ENCODE data around the gene COQ8A.

COQ8A gene

DNA sequence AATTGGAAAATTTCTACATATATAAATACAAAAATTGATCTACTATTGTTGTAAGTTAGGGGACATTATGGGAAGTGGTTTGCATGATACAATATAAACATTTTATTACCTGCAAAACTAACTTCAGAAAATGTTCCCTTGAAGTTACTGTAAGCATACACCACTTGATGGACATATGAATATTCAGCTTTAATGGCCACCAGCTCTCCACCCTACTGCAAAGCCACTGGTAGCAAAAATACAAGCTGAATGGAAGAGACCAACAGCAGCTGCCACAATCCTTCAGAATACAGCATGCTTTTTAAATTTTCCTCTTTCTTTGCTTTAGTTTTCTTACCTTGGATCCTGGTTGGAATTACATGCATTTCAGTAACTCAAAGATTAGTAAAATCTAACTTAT, 69.8 kb downstream of the COQ8A start:
- no peak for DNase-seq (ENCODE audit: low read depth)

DNA sequence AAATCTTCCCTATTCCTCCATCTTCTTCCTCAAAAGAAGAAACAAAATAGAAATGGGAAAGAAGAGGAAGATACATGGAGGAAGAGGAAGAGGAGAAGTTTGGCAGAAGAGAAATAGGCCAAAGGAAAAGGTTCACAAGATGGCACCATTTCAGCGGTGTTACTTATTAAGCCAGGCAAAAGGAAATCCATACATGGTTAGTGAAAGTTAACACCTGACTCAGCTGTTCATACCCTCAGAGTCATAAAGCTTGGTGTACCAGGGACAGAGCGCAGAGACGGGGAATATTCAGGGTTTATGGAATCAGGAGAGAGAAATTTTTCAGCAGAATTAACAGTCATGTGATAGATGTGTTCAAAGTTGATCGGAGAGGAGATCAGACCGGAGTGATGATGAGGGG, 70.6 kb downstream of the COQ8A start:
- DNase-seq (ENCODE audit: low read depth): no peak

DNA sequence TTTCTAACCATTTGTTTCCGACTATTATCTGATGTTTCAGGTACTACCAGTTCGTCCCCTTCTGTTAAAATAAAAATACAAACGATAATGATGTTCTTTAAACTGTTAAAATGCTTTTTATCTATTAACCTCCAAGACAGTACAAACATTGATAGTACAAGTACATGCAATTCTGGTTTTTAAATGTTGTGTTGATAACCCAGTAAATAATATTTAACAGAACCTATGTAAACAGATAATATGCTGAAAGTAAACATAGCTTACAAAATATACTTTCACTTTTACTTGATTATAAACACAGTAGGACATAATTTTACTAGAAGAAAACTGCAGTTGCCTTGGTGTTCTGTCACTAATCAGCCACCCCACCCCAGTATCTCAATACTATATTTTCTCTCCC, 76.9 kb downstream of the COQ8A start:
- no peak for DNase-seq (ENCODE audit: low read depth)

DNA sequence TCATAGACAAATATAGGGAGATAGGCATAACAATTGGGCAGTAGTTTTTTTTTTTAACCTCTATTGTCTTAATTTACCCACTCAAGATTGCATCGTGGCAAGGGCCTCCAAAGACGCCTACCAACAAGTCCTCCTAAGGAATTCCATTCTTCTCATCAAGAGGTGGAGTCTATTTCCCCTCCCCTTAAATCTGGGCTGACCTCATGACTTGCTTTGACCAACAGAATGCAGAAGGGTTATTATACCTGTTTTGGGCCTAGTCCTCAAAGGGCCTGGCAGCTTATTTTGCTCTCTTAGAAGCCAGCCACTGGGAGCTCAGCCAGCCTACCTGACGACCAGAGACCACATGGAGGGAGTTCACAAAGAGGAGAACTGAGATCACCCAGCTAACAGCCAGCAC, 92.3 kb downstream of the COQ8A start:
- no peak for DNase-seq (ENCODE audit: low read depth)

DNA sequence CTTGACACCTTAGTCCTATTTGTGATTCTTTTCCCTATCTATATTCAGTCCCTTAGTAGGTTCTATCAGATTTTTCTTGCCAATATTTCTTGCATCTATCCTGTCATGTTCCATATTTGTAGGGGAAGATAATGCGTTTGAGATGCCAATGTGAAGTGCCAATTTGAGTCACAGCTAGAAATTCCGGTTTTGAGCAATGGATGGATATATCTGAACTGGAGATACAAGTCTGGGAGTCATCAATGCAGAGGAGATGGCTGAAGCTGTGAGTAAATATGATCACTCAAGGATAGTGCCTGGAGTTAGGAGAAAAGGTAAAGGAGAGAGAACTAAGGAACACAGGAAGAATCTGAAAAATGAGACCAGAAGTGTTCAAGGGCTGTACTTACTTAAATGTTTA, 93.8 kb downstream of the COQ8A start:
- DNase-seq (ENCODE audit: low read depth): no peak

DNA sequence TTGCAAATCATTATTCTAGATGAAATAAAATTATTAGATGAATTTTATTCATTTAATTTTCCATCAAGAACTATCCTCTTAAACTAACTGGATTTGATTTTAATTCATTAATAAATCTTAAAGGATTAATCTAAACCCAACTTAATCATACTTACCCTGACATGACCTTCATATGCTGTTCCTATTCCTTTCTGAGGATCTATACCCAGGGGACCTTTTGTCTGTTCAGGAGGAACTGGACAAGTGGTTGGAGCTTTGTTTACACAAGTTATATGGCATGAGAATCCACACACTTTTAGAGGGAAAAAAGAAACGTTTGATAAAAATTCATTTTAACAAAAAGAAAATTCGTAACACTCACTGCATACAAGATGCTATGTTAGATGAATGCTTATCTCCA, 95.2 kb downstream of the COQ8A start:
- no peak for DNase-seq (ENCODE audit: low read depth)

DNA sequence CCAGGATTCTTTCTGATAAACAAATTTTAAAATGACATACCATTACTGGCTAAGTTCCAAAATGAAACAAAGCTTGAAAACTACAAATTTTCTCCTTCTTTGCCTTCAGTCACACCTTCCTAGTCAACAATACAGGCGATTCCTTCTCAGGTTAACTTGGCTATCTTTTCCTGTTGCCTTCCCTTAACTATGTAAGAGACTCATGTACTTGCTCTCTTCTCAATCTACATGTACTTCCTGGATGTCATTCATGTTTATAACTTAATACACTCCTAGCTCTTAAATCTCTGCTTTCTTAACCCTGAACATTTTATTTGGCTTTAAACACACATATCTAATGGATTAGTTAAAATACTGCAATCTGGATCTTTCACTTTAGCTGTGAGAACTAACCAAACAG, 97.0 kb downstream of the COQ8A start:
- no peak for DNase-seq (ENCODE audit: low read depth)

All from T follicular helper cell (primary cell).